Measurements from ENCODE around the gene SYNPO.
A peak's percentile ranks its signal among the peaks of the same experiment; 100 is the strongest.

SYNPO gene

DNA sequence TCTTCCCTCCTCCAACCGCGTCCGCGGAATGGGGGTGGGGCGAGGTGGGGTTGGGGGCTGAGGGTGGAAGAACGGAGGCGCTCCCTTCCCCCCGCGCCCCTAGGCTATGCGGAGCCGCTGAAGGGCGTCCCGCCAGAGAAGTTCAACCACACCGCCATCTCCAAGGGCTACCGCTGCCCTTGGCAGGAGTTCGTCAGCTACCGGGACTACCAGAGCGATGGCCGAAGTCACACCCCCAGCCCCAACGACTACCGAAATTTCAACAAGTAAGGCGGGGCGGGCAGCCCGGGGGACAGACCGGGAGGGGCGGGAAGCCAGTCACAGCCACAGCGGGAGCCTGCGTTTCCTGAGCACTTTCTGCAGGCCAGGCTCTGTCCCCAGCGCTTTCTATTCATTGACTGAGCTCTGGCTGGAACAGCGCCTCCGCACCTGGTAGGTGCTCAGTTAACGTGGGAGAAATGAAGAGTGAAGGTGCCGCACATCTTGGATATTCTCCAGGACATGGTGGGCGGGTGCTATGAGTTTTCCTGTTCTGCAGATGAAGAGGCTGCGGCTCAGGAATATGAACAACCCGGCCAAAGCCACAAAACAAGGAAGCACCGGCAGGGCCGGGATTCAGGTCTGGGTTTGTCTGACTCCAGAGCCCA, 31.9 kb downstream of the SYNPO start:
- Histone ChIP-seq H3K36me3 (ENCODE audit: insufficient read depth, low read length) (no peaks in the 10 kb centered on the region), H3K4me3 (ENCODE audit: low read depth, low read length) (peak overlapping the region; percentile 77), H3K27me3 (ENCODE audit: insufficient read depth, low read length) (peaks cover 12% of the 10 kb centered on the region; the same call in 1 of the 2 replicates), H2AFZ (ENCODE audit: low read length, unreplicated experiment) (peak overlapping the region; percentile 91), H3K27ac (ENCODE audit: low read depth, low read length) (no peak overlapping the region), H3K79me2 (ENCODE audit: control insufficient read depth, insufficient read depth, low read length, unreplicated experiment) (no peaks in the 10 kb centered on the region), H3K4me1 (ENCODE audit: control insufficient read depth, insufficient read depth, low read length, unreplicated experiment) (peaks cover 17% of the 10 kb centered on the region)

DNA sequence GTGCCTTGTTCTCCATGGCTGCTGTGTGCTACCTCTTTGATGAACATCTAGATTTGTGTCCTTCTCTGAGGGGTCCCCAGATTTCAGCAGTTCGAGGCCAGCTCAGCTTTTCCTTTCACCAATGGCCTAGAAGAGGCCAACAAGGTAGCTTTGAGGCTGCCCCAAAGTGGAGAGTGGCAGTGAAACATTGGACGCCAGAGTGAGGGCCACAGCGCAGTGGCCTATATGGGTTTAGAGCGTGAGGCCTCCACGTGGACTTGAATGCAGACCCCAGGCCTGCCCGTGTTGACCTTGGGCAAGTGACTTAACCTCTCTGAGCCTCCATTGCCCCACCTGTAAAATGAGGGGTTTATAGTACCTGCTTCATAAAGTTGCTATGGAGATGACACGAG, 32.4 kb downstream of the SYNPO start:
- Histone ChIP-seq H2AFZ (ENCODE audit: low read length, unreplicated experiment) (peak overlapping the region; percentile 91), H3K27ac (ENCODE audit: low read depth, low read length) (no peak overlapping the region), H3K4me3 (ENCODE audit: low read depth, low read length) (peak overlapping the region; percentile 77)

DNA sequence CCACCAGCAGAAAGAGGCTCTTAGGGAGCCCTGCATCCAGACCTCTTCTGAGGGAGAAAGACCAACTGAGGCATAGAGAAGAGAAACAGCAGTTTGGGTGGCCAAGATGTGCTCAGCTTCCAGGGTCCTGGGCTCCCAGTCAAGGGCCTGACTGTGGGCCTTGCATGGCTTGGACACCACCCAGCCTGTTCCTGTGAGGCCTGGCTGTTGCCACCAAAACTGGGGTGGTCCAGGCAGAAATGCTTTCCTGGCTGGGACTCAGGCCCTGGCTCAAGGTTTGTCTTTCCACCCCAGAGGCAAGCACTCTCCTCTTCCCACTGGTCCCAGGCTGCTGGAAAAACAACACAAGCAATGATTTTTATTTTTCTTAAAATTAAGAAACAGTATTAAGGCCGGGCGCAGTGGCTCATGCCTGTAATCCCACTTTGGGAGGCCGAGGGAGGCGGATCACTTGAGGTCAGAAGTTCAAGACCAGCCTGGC, 33.9 kb downstream of the SYNPO start:
- no peaks in the 10 kb centered on the region for H3K79me2 ChIP-seq (ENCODE audit: control insufficient read depth, insufficient read depth, low read length, unreplicated experiment)
- no peak overlapping the region for H3K27ac ChIP-seq (ENCODE audit: low read depth, low read length)
- peaks cover 12% of the 10 kb centered on the region; the same call in 1 of the 2 replicates for H3K27me3 ChIP-seq (ENCODE audit: insufficient read depth, low read length)
- H2AFZ ChIP-seq (ENCODE audit: low read length, unreplicated experiment) = no peak overlapping the region
- no peaks in the 10 kb centered on the region for H3K36me3 ChIP-seq (ENCODE audit: insufficient read depth, low read length)
- peaks cover 17% of the 10 kb centered on the region for H3K4me1 ChIP-seq (ENCODE audit: control insufficient read depth, insufficient read depth, low read length, unreplicated experiment)
- no peak overlapping the region for H3K4me3 ChIP-seq (ENCODE audit: low read depth, low read length)

More for the DNA sequence above, 32.4 kb downstream of the SYNPO start:
- Histone ChIP-seq H3K79me2 (ENCODE audit: control insufficient read depth, insufficient read depth, low read length, unreplicated experiment) (no peaks in the 10 kb centered on the region), H3K27me3 (ENCODE audit: insufficient read depth, low read length) (peaks cover 12% of the 10 kb centered on the region; the same call in 1 of the 2 replicates), H3K4me1 (ENCODE audit: control insufficient read depth, insufficient read depth, low read length, unreplicated experiment) (peaks cover 17% of the 10 kb centered on the region), H3K36me3 (ENCODE audit: insufficient read depth, low read length) (no peaks in the 10 kb centered on the region)

DNA sequence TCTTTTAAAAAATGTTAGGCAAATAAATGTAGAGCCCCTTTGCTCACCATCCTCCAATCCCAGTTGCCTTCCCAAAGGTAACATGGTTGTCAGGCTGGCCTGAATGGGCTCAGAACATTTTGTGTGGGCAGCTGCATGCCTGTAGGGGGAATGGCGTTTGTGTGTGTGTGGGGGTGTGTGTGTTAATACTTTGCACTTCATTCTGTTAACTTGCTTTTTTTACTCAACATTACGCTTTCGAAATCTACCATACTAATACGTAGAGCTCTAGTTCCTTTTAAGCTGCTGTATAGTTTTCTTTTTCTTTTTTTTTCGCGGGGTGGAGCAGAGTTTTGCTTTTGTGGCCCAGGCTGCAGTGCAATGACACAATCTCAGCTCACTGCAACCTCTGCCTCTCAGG, 34.6 kb downstream of the SYNPO start:
- H3K27me3 ChIP-seq (ENCODE audit: insufficient read depth, low read length) = peaks cover 12% of the 10 kb centered on the region; the same call in 1 of the 2 replicates
- H3K27ac ChIP-seq (ENCODE audit: low read depth, low read length) = no peak overlapping the region
- H2AFZ ChIP-seq (ENCODE audit: low read length, unreplicated experiment) = no peak overlapping the region
- peaks cover 17% of the 10 kb centered on the region for H3K4me1 ChIP-seq (ENCODE audit: control insufficient read depth, insufficient read depth, low read length, unreplicated experiment)
- H3K4me3 ChIP-seq (ENCODE audit: low read depth, low read length) = no peak overlapping the region
- H3K79me2 ChIP-seq (ENCODE audit: control insufficient read depth, insufficient read depth, low read length, unreplicated experiment) = no peaks in the 10 kb centered on the region
- H3K36me3 ChIP-seq (ENCODE audit: insufficient read depth, low read length) = no peaks in the 10 kb centered on the region

DNA sequence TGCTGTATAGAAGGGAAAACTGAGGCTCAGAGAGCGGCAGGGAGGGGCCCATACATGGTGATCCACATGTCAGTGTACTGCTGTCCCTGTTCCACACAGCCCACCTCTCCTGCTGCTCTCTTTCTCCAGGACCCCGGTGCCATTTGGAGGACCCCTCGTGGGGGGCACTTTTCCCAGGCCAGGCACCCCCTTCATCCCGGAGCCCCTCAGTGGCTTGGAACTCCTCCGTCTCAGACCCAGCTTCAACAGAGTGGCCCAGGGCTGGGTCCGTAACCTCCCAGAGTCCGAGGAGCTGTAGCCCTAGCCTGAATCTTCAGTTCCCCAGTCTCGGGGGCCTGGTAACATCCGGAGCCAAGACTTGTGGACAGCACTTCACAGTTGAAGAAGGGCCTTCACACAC, 36.1 kb downstream of the SYNPO start:
- Histone ChIP-seq H3K79me2 (ENCODE audit: control insufficient read depth, insufficient read depth, low read length, unreplicated experiment) (no peaks in the 10 kb centered on the region), H3K27ac (ENCODE audit: low read depth, low read length) (no peak overlapping the region), H3K4me3 (ENCODE audit: low read depth, low read length) (no peak overlapping the region)

DNA sequence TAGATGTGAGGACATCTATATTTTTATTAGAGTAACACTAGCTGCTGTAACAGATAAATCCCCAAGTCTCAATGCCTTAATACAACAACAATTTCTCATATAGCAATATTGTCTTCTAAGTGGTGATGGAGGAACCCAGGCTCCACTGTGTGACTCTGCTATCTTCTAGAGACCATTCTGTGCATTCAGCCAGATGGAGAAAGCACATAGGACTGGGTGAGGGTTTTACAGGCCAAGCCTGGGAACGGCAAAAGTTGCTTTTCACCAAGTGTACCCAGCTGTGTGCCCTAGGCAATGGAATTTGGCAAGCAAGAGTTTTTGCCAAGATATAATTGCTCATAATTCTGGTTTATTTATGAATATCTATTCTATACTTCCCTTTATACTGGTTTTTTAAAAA, 48.7 kb downstream of the SYNPO start:
- no peaks in the 10 kb centered on the region for H3K4me1 ChIP-seq (ENCODE audit: control insufficient read depth, insufficient read depth, low read length, unreplicated experiment)
- H3K36me3 ChIP-seq (ENCODE audit: insufficient read depth, low read length) = peaks cover 23% of the 10 kb centered on the region; the same call in 1 of the 2 replicates
- H3K4me3 ChIP-seq (ENCODE audit: low read depth, low read length) = no peak overlapping the region
- H3K27ac ChIP-seq (ENCODE audit: low read depth, low read length) = no peak overlapping the region
- H3K79me2 ChIP-seq (ENCODE audit: control insufficient read depth, insufficient read depth, low read length, unreplicated experiment) = no peaks in the 10 kb centered on the region
- no peak overlapping the region for H2AFZ ChIP-seq (ENCODE audit: low read length, unreplicated experiment)
- H3K27me3 ChIP-seq (ENCODE audit: insufficient read depth, low read length) = no peaks in the 10 kb centered on the region

More for the DNA sequence above, 36.1 kb downstream of the SYNPO start:
- no peaks in the 10 kb centered on the region for H3K36me3 ChIP-seq (ENCODE audit: insufficient read depth, low read length)
- H2AFZ ChIP-seq (ENCODE audit: low read length, unreplicated experiment) = no peak overlapping the region
- peaks cover 5% of the 10 kb centered on the region; the same call in 1 of the 2 replicates for H3K27me3 ChIP-seq (ENCODE audit: insufficient read depth, low read length)
- H3K4me1 ChIP-seq (ENCODE audit: control insufficient read depth, insufficient read depth, low read length, unreplicated experiment) = peaks cover 17% of the 10 kb centered on the region

DNA sequence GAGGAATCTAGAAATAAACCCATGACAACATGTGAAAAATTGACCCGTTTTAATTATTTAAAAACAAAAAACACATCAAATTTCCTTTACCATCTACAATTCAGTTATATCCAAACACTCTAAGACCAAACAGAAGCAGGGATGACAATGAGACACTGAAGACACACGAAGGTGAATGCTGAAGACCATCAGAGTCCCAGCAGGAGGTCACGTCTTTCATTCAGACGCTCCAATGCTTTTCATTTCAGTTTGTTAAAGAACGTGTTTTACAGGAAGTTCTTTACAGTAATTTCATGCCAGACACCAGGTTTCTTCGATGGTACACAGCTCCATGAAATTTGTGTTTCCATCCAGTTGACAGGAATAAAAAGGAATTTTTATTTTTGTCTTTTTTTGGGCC, 50.3 kb downstream of the SYNPO start:
- peaks cover 37% of the 10 kb centered on the region for H3K36me3 ChIP-seq (ENCODE audit: insufficient read depth, low read length)
- no peak overlapping the region for H3K27ac ChIP-seq (ENCODE audit: low read depth, low read length)

DNA sequence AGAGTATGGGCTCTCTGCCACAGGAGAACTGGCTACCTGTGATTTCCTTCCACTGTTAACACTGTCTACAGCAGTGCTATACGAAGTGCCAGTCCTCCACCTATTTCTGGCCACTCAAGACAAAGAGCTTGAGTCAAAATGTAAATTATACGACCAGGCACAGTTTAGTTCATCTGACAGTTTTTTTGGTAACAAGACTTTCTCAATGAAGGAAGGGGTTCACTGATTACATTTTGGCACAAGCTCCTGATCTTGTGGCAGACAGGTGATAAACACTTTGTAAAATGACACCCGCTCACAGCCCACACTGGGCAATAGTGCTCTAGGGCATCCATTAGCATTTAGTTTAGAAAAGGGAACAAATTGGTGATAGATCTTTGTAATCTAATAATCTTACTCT, 51.8 kb downstream of the SYNPO start:
- Histone ChIP-seq H3K79me2 (ENCODE audit: control insufficient read depth, insufficient read depth, low read length, unreplicated experiment) (no peaks in the 10 kb centered on the region), H3K27ac (ENCODE audit: low read depth, low read length) (no peak overlapping the region), H3K36me3 (ENCODE audit: insufficient read depth, low read length) (peaks cover 48% of the 10 kb centered on the region), H3K4me3 (ENCODE audit: low read depth, low read length) (no peak overlapping the region), H3K27me3 (ENCODE audit: insufficient read depth, low read length) (no peaks in the 10 kb centered on the region), H3K4me1 (ENCODE audit: control insufficient read depth, insufficient read depth, low read length, unreplicated experiment) (peaks cover 13% of the 10 kb centered on the region), H2AFZ (ENCODE audit: low read length, unreplicated experiment) (no peak overlapping the region)

More for the DNA sequence above, 50.3 kb downstream of the SYNPO start:
- Histone ChIP-seq H3K27me3 (ENCODE audit: insufficient read depth, low read length) (no peaks in the 10 kb centered on the region), H3K79me2 (ENCODE audit: control insufficient read depth, insufficient read depth, low read length, unreplicated experiment) (no peaks in the 10 kb centered on the region), H2AFZ (ENCODE audit: low read length, unreplicated experiment) (no peak overlapping the region), H3K4me3 (ENCODE audit: low read depth, low read length) (no peak overlapping the region), H3K4me1 (ENCODE audit: control insufficient read depth, insufficient read depth, low read length, unreplicated experiment) (peaks cover 13% of the 10 kb centered on the region)

DNA sequence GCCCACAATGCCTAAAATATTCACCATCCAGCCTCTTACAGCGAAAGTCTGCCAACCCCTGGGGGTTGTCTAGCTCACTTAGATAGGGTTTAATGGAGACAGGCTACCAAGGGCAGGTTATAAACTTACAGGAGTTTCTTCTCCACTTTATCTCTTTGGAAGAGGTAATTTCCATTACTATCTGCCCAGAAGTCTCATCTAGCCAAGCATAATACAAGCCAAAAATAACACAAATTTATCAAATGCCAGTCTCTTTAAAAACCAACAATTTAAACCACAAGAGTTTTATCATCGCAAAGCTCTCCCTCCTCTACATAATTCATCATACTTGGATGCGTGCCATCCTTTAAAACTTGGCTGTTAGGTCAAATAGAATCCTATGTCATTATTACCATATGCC, 54.2 kb downstream of the SYNPO start:
- Histone ChIP-seq H3K4me1 (ENCODE audit: control insufficient read depth, insufficient read depth, low read length, unreplicated experiment) (peaks cover 21% of the 10 kb centered on the region), H3K27me3 (ENCODE audit: insufficient read depth, low read length) (no peaks in the 10 kb centered on the region), H3K4me3 (ENCODE audit: low read depth, low read length) (no peak overlapping the region), H3K79me2 (ENCODE audit: control insufficient read depth, insufficient read depth, low read length, unreplicated experiment) (peaks cover 12% of the 10 kb centered on the region), H3K36me3 (ENCODE audit: insufficient read depth, low read length) (peaks cover 65% of the 10 kb centered on the region), H3K27ac (ENCODE audit: low read depth, low read length) (no peak overlapping the region), H2AFZ (ENCODE audit: low read length, unreplicated experiment) (no peak overlapping the region)

DNA sequence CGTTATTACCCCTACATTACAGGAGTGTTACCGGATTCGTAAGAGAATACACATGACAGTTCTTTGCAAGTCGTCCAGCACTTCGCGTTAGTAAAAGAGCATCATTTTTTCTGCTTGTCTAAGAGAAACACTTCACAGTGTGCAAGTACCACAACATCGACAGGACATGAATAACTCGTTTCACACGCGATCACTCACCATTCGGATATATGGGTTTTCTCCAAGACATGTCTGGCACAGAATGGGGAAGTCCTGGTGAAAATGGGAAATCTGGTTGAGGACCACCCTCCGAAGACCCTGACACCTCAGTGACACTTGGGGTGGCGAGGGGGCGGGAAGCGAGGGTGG, 59.8 kb downstream of the SYNPO start:
- Histone ChIP-seq H3K27ac (ENCODE audit: low read depth, low read length) (peak overlapping the region; percentile 78; the same call in 1 of the 2 replicates), H2AFZ (ENCODE audit: low read length, unreplicated experiment) (no peak overlapping the region), H3K36me3 (ENCODE audit: insufficient read depth, low read length) (peaks cover 34% of the 10 kb centered on the region)

More for the DNA sequence above, 59.8 kb downstream of the SYNPO start:
- peaks cover 16% of the 10 kb centered on the region for H3K4me1 ChIP-seq (ENCODE audit: control insufficient read depth, insufficient read depth, low read length, unreplicated experiment)
- no peaks in the 10 kb centered on the region for H3K27me3 ChIP-seq (ENCODE audit: insufficient read depth, low read length)
- H3K4me3 ChIP-seq (ENCODE audit: low read depth, low read length) = peak overlapping the region; percentile 99
- H3K79me2 ChIP-seq (ENCODE audit: control insufficient read depth, insufficient read depth, low read length, unreplicated experiment) = peaks cover 24% of the 10 kb centered on the region
